IPS-NIHi7 (cell line): ENCODE results near the gene CTSW.

Source experiments
- DNase-seq: peaks from one replicate; pipeline ENCODE4 v3.0.0; 2012; ENCODE audit warnings: mixed read lengths; ENCODE audit errors: extremely low spot score

The CTSW gene

GRCh38 chr11:65903068-65903481 is 23.4 kb downstream of the CTSW start:
- peak; percentile 58 for DNase-seq

- DNase-seq = no peak
These were observed 24.1 kb downstream of the CTSW start for GRCh38 chr11:65903715-65904114.

- DNase-seq = no peak
These were observed 27.0 kb downstream of the CTSW start for GRCh38 chr11:65906602-65907001.

GRCh38 chr11:65907878-65908277 is 28.2 kb downstream of the CTSW start:
- no peak for DNase-seq

- DNase-seq = peak; percentile 76
These were observed 32.3 kb downstream of the CTSW start for GRCh38 chr11:65911682-65912568.

GRCh38 chr11:65912845-65913244 is 33.2 kb downstream of the CTSW start:
- DNase-seq = peak; percentile 5

- DNase-seq = no peak
These were observed 35.6 kb downstream of the CTSW start for GRCh38 chr11:65915101-65915820.

- peak; percentile 68 for DNase-seq
These were observed 36.2 kb downstream of the CTSW start for GRCh38 chr11:65915821-65916251.

GRCh38 chr11:65916391-65916790 is 36.8 kb downstream of the CTSW start:
- no peak for DNase-seq

- no peak for DNase-seq
These were observed 37.4 kb downstream of the CTSW start for GRCh38 chr11:65917077-65917433.

- DNase-seq = peak; percentile 2
These were observed 38.0 kb downstream of the CTSW start for GRCh38 chr11:65917434-65918210.

GRCh38 chr11:65918211-65919140 is 38.8 kb downstream of the CTSW start, which contains the start of gene C11orf68:
Gene C11orf68, minus strand, starts transcription at chr11:65919062. Its CDS starts 31 bp downstream, at chr11:65919031.
- DNase-seq = no peak

- peak; percentile 97 for DNase-seq
These were observed 39.5 kb downstream of the CTSW start, which contains the start of gene DRAP1 for GRCh38 chr11:65919141-65919572. Gene DRAP1, plus strand, starts transcription at chr11:65919426. Its CDS starts 76 bp downstream, at chr11:65919502.

- DNase-seq = peak; percentile 62
These were observed 40.1 kb downstream of the CTSW start for GRCh38 chr11:65919573-65920371.

- DNase-seq = no peak
These were observed 40.8 kb downstream of the CTSW start for GRCh38 chr11:65920372-65920802.

GRCh38 chr11:65921033-65921555 is 41.5 kb downstream of the CTSW start:
- DNase-seq = no peak

GRCh38 chr11:65921876-65922275 is 42.2 kb downstream of the CTSW start:
- DNase-seq = no peak

- DNase-seq = no peak
These were observed 42.9 kb downstream of the CTSW start for GRCh38 chr11:65922565-65922964.

- no peak for DNase-seq
These were observed 45.8 kb downstream of the CTSW start for GRCh38 chr11:65925397-65925796.
